HepG2 (cell line): ENCODE results near the gene CCDC124. TPM values are rescaled to one million over a fixed set of nuclear protein-coding genes. Genes with fewer than 3 reads are reported as not detected.

Source experiments
- AKNA ChIP-seq: sonication (generic); formaldehyde crosslinking; IDR thresholded peaks from 2 replicates; pipeline ENCODE4 v1.4.0; 2020; ENCODE audit warnings: missing genetic modification reagents, borderline replicate concordance
- ATF6 ChIP-seq: sonication (generic); formaldehyde crosslinking; conservative IDR thresholded peaks from 2 replicates; pipeline ENCODE4 v1.4.0; 2020; ENCODE audit warnings: missing genetic modification reagents
- BRD4 ChIP-seq: sonication (generic); formaldehyde crosslinking; IDR thresholded peaks from 2 replicates; pipeline ENCODE4 v1.4.0; 2020; ENCODE audit warnings: missing genetic modification reagents
- E2F1 ChIP-seq: sonication (generic); formaldehyde crosslinking; IDR thresholded peaks from 2 replicates; pipeline ENCODE4 v1.5.0; 2020; ENCODE audit warnings: missing genetic modification reagents
- FOXC1 ChIP-seq: sonication (generic); formaldehyde crosslinking; IDR thresholded peaks from 2 replicates; pipeline ENCODE4 v1.8.0; 2022; ENCODE audit warnings: mild to moderate bottlenecking, missing genetic modification reagents, borderline replicate concordance
- GMEB2 ChIP-seq: IDR thresholded peaks from 2 replicates; pipeline ENCODE4 v1.6.1; 2016; ENCODE audit warnings: missing biosample characterization, missing genetic modification reagents, low read depth
- KDM2A ChIP-seq: sonication (generic); formaldehyde crosslinking; IDR thresholded peaks from 2 replicates; pipeline ENCODE4 v1.4.0; 2020; ENCODE audit warnings: low read depth, missing genetic modification reagents, borderline replicate concordance
- KMT2A ChIP-seq: sonication (generic); formaldehyde crosslinking; IDR thresholded peaks from 2 replicates; pipeline ENCODE4 v1.4.0; 2020; ENCODE audit warnings: missing genetic modification reagents
- MAZ ChIP-seq, 2 experiments: sonication (generic) in 1 of 2; formaldehyde crosslinking in 1 of 2; IDR thresholded peaks; 2 replicates each; pipeline versions ENCODE4 v1.5.0 to v1.6.1; 2012 to 2020; ENCODE audit warnings: low read depth in 2 of 2, mild to moderate bottlenecking in 2 of 2, borderline replicate concordance in 1 of 2, improper control_type of control experiment in 1 of 2, low read length in 1 of 2, missing genetic modification reagents in 1 of 2, moderate library complexity in 1 of 2
- MTERF4 ChIP-seq: sonication (generic); formaldehyde crosslinking; IDR thresholded peaks from 2 replicates; pipeline ENCODE4 v1.8.0; 2023; ENCODE audit warnings: mild to moderate bottlenecking, missing genetic modification reagents
- NFYB ChIP-seq: sonication (generic); formaldehyde crosslinking; IDR thresholded peaks from 2 replicates; pipeline ENCODE4 v1.4.0; 2020; ENCODE audit warnings: missing genetic modification reagents
- PHF5A ChIP-seq: IDR thresholded peaks from one replicate; pipeline ENCODE4 v1.6.1; 2018; ENCODE audit warnings: low read depth, missing genetic modification reagents; ENCODE audit not compliant: unreplicated experiment
- RFXAP ChIP-seq: sonication (generic); formaldehyde crosslinking; IDR thresholded peaks from 2 replicates; pipeline ENCODE4 v1.4.0; 2020; ENCODE audit warnings: missing genetic modification reagents, borderline replicate concordance
- RXRA ChIP-seq: sonication (generic); formaldehyde crosslinking; IDR thresholded peaks from 2 replicates; pipeline ENCODE4 v1.5.1; 2020; ENCODE audit warnings: missing genetic modification reagents
- SETDB1 ChIP-seq: sonication (generic); formaldehyde crosslinking; IDR thresholded peaks from 2 replicates; pipeline ENCODE4 v1.5.1; 2020; ENCODE audit warnings: missing genetic modification reagents, mild to moderate bottlenecking, borderline replicate concordance
- SP5 ChIP-seq: IDR thresholded peaks from 2 replicates; pipeline ENCODE4 v1.6.1; 2016; ENCODE audit warnings: low read depth, borderline replicate concordance
- ZNF160 ChIP-seq: sonication (generic); formaldehyde crosslinking; IDR thresholded peaks from 2 replicates; pipeline ENCODE4 v1.8.0; 2022; ENCODE audit warnings: mild to moderate bottlenecking, inconsistent platforms, missing genetic modification reagents
- ZSCAN21 ChIP-seq: sonication (generic); formaldehyde crosslinking; IDR thresholded peaks from 2 replicates; pipeline ENCODE4 v1.8.0; 2022; ENCODE audit warnings: mild to moderate bottlenecking, missing genetic modification reagents, moderate library complexity, borderline replicate concordance
- polyA plus RNA-seq, 8 experiments: library from polyadenylated mRNA; depleted of rRNA in 3 of 8; stranded (reverse) in 7 of 8; unstranded in 1 of 8; fragments of >200 nt; fragmentation: Illumina TruSeq in 4 of 8; extraction: Trizol in 4 of 8; gene quantifications; 2 replicates each; pipeline versions ENCODE4 v1.2.1 to v1.2.3, GENCODE V29; 2011 to 2016; ENCODE audit warnings: low read depth in 4 of 8, missing spikeins in 1 of 8, mixed read lengths in 1 of 8; ENCODE audit not compliant: insufficient read depth in 1 of 8
- total RNA-seq, 5 experiments: library from RNA; depleted of rRNA; stranded (reverse); fragments of >200 nt; fragmentation: Illumina TruSeq; extraction: Trizol; gene quantifications; 2 replicates each; pipeline ENCODE4 v1.2.3, GENCODE V29; 2016; ENCODE audit warnings: low read depth in 1 of 5

Gene CCDC124
- total and polyA plus RNA-seq, 2 of the 13 experiments (the other 11 are each of a cell fraction or from before 2014, with no cell fraction given) = 14.9 to 20.3 TPM

GRCh38 chr19:17889609-17890214, 43.1 kb upstream of the CCDC124 start (continued):
- TF ChIP-seq ZNF160 (CRISPR knock-in tag) (0 out of 2 replicates have a peak, but pooled peaks have one; percentile 44), AKNA (0 out of 2 replicates have a peak, but pooled peaks have one; percentile 79), GMEB2 (CRISPR knock-in tag) (no peak), RFXAP (CRISPR knock-in tag) (0 out of 2 replicates have a peak, but pooled peaks have one; percentile 26), FOXC1 (0 out of 2 replicates have a peak, but pooled peaks have one; percentile 25), BRD4 (no peak), SP5 (CRISPR knock-in tag) (no peak), KDM2A (CRISPR knock-in tag) (0 out of 2 replicates have a peak, but pooled peaks have one; percentile 57), PHF5A (CRISPR knock-in tag) (no peak), NFYB (CRISPR knock-in tag) (no peak), E2F1 (CRISPR knock-in tag) (peak; percentile 46; the same call in 1 of the 2 replicates), ATF6 (CRISPR knock-in tag) (0 out of 2 replicates have a peak, but pooled peaks have one; percentile 66), ZSCAN21 (no peak), MAZ (IDR thresholded peaks at IDR 0.05; ENCODE audit: borderline replicate concordance, low read depth, low read length) (no peak), MAZ (CRISPR knock-in tag; IDR thresholded peaks at IDR 0.05; ENCODE audit: low read depth) (peak; percentile 42; the same call in 1 of the 2 replicates), KMT2A (no peak), RXRA (CRISPR knock-in tag) (no peak), SETDB1 (CRISPR knock-in tag) (no peak), MTERF4 (no peak)
